GM19397 (cell line): ENCODE data around the gene SLCO1B3.
A peak's percentile ranks its signal among the peaks of the same experiment; 100 is the strongest.

Experiments used
- ATAC-seq: cut with Tn5 transposase; IDR thresholded peaks from one replicate; pipeline ENCODE4 v1.9.1; 2021; ENCODE audit warnings: mild to moderate bottlenecking, moderate library complexity; ENCODE audit not compliant: unreplicated experiment

Gene SLCO1B3

DNA sequence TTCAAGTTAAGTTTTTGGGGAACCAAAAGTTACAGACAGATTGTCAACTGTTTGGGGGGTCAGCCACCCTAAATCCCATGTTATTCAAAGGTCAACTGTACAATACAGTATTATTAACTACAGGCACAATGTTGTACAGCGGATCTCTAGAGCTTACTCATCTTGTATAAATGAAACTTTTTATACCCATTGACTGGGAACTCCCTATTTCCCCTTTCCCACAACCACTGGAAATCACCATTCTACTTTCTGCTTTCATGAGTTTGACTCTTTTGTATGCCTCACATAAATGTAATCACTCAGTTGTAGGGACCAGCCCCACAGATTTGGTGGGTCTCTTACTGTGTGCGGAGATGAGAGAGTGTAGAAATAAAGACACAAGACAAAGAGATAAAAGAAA lies 57.8 kb downstream of the SLCO1B3 start:
- no peak for ATAC-seq

GRCh38 chr12:20883288-20883687 lies 72.8 kb downstream of the SLCO1B3 start:
- no peak for ATAC-seq

GRCh38 chr12:20885116-20885515 lies 74.6 kb downstream of the SLCO1B3 start:
- ATAC-seq = no peak

DNA sequence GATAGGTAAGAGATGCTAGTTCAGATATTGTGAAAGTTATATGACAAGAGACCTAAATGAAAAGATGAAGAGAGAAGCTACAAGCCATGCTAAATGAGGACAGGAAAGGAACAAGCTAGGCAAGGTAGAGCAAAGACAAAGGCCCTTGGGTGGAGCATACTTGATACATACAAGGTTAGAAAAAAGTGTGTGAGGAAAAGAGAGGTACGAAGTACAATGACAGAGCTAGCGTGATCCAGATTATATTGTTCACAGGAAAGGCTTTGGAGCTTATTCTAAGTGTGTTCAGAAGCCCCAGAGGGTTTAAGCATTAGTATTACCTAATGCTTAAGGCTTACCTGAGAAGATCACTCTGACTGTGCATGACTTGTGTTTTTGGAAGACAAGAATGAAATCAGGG lies 75.0 kb downstream of the SLCO1B3 start:
- ATAC-seq = no peak

- no peak for ATAC-seq
Observed at GRCh38 chr12:20917269-20917668, 106.8 kb downstream of the SLCO1B3 start.

DNA sequence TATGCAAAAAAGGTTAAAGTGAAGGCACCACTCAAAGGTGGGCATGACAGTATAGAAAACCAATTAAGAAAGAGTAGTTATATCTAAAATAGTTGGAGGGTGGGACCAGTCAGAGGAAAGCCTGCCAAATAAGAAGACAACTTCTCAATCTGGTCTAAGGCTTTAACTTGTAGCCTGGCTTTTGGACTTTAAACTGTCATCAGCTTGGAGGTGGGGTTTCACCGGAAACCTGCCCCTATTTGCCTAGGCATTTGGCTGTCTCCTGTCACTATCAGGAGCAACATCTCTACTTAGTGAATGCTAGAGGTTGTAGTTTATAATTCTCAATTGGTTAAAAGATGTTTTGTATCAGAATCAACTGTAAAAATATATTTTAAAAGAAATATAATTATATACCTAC lies 107.3 kb downstream of the SLCO1B3 start:
- no peak for ATAC-seq

DNA sequence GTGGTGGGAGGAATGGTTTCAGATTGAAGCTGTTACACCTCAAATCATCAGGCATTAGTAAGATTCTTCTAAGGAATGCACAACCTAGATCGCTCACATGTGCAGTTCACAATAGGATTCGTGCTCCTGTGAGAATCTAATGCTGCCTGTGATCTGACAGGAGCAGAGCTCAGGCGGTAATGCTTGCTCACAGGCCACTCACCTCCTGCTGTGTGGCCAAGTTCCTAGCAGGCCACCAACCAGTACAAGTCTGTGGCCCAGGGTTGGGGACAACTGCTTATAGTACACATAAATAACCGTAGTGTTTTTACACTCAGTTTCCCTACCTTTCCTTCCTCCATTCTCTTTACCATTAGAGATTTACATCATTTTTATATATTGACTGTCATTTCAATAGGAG lies 121.4 kb downstream of the SLCO1B3 start:
- no peak for ATAC-seq

DNA sequence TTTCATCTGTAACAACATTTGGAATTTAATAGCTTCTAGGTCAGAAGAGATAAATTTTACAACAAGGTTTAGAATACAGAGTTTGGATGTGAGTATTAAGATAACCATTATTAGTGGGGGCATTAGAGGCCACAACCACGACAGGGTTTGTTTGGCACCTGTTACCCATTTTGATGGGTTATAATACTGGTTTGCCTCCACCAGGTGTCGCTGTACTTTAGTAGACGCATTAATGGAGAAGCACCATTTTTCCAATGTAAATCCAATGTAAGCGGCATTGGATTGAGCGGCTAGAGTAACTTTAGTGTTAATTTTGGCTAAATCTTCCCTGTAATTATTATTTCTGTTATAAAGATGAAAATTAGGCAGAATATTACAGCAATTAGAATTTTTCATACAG lies 136.2 kb downstream of the SLCO1B3 start:
- ATAC-seq = no peak

- ATAC-seq = peak; percentile 84
Observed at GRCh38 chr12:20950248-20950647, 139.7 kb downstream of the SLCO1B3 start.

DNA sequence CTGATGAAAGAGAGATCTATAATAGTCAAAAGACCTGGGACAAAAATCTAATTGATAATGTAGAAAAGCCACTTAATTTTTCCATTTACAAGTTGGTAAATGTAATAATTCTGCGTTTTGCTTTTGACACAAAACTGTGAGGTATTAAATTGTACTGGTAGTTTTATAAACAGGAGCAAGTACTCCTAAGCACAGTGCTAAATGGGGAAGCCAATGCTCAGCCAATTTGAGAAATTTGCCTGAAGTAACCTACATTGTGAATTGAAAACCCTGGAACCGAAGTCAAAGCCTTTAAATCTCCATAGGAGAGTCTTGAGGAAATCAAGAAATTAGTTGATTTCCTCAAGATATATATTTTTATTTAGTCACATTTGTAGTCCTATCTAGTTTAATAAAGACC lies 152.8 kb downstream of the SLCO1B3 start:
- ATAC-seq = no peak

- ATAC-seq = no peak
Observed at GRCh38 chr12:20963762-20964161, 153.3 kb downstream of the SLCO1B3 start.
